SK-N-SH (cell line): ENCODE data around the gene CNTNAP2. TPM values are rescaled to one million over a fixed set of nuclear protein-coding genes. Genes with fewer than 3 reads are reported as not detected.

ENCODE experiments used
- CTCF ChIA-PET: fragments of 300-600, 350-600 bp; formaldehyde crosslinking; extraction: SDS; loops from one replicate; lab custom pipeline; 2021; lab: Yijun Ruan, JAX
- POLR2A ChIA-PET: fragments of 350-600 bp; sonication (Branson Sonifier 250); formaldehyde crosslinking; extraction: SDS; loops from one replicate; lab custom pipeline; 2020; ENCODE audit warnings: antibody characterized with exemption, inconsistent platforms; lab: Yijun Ruan, JAX
- DNase-seq: peaks from one replicate; pipeline ENCODE4 v3.0.0; 2012
- H2AFZ ChIP-seq: fragments of 200-600 bp; sonication (generic); 2 replicates; pipeline ENCODE4 v1.8.1; 2016; ENCODE audit warnings: antibody characterized with exemption, mild to moderate bottlenecking, low read depth
- H3F3A ChIP-seq: fragments of 200-600 bp; sonication (generic); replicated peaks from 2 replicates; pipeline ENCODE3; 2016; ENCODE audit warnings: antibody characterized with exemption, mild to moderate bottlenecking; ENCODE audit not compliant: insufficient read depth
- H3K27ac ChIP-seq, 2 experiments: fragments of 200-500 bp in 1 of 2; fragments of 200-600 bp in 1 of 2; sonication (Bioruptor generic) in 1 of 2; sonication (generic), shearing (Covaris generic) in 1 of 2; 2 replicates each; pipeline versions ENCODE4 v1.5.1 to v1.6.1; 2014 to 2016; ENCODE audit warnings: low read depth in 2 of 2, inconsistent platforms in 1 of 2, low read length in 1 of 2, mild to moderate bottlenecking in 1 of 2, mixed read lengths in 1 of 2
- H3K27me3 ChIP-seq: fragments of 200-600 bp; sonication (generic), shearing (Covaris generic); 2 replicates; pipeline ENCODE4 v1.6.1; 2016; ENCODE audit warnings: mixed run types; ENCODE audit not compliant: insufficient read depth
- H3K36me3 ChIP-seq, 2 experiments: fragments of 200-500 bp in 1 of 2; fragments of 200-600 bp in 1 of 2; sonication (Bioruptor generic) in 1 of 2; sonication (generic) in 1 of 2; replicated peaks in 1 of 2; 2 replicates each; pipeline versions ENCODE3 to v1.5.1; 2014 to 2016; ENCODE audit warnings: low read length in 1 of 2, mild to moderate bottlenecking in 1 of 2; ENCODE audit not compliant: insufficient read depth in 2 of 2, control insufficient read depth in 1 of 2
- H3K4me1 ChIP-seq, 2 experiments: fragments of 200-500 bp in 1 of 2; fragments of 200-600 bp in 1 of 2; sonication (Bioruptor generic) in 1 of 2; sonication (generic), shearing (Covaris generic) in 1 of 2; 2 replicates each; pipeline versions ENCODE4 v1.5.1 to v1.6.1; 2014 to 2016; ENCODE audit warnings: low read depth in 1 of 2, low read length in 1 of 2, mixed run types in 1 of 2; ENCODE audit not compliant: insufficient read depth in 2 of 2, control insufficient read depth in 1 of 2
- H3K4me2 ChIP-seq: fragments of 200-600 bp; sonication (generic), shearing (Covaris generic); 2 replicates; pipeline ENCODE4 v1.6.1; 2017; ENCODE audit warnings: mixed run types
- H3K4me3 ChIP-seq, 2 experiments: fragments of 200-500 bp in 1 of 2; fragments of 200-600 bp in 1 of 2; sonication (Bioruptor generic) in 1 of 2; sonication (generic), shearing (Covaris generic) in 1 of 2; 2 replicates each; pipeline versions ENCODE4 v1.5.1 to v1.8.1; 2014 to 2016; ENCODE audit warnings: low read depth in 2 of 2, inconsistent platforms in 1 of 2, low read length in 1 of 2, mild to moderate bottlenecking in 1 of 2, mixed read lengths in 1 of 2, moderate library complexity in 1 of 2
- H3K79me2 ChIP-seq: fragments of 200-600 bp; sonication (generic); 2 replicates; pipeline ENCODE4 v1.8.1; 2017; ENCODE audit warnings: mild to moderate bottlenecking; ENCODE audit not compliant: insufficient read depth
- H3K9ac ChIP-seq: fragments of 200-600 bp; sonication (generic); 2 replicates; pipeline ENCODE4 v1.6.1; 2017; ENCODE audit warnings: mixed run types
- H3K9me2 ChIP-seq: fragments of 200-600 bp; sonication (generic); 2 replicates; pipeline ENCODE4 v1.6.1; 2017; ENCODE audit warnings: mixed run types
- H3K9me3 ChIP-seq: fragments of 200-600 bp; sonication (generic); 2 replicates; pipeline ENCODE4 v1.6.1; 2017; ENCODE audit warnings: mixed run types, mild to moderate bottlenecking, moderate library complexity
- H4K20me1 ChIP-seq: fragments of 200-600 bp; sonication (generic); 2 replicates; pipeline ENCODE4 v1.6.1; 2017; ENCODE audit warnings: mild to moderate bottlenecking, mixed run types; ENCODE audit not compliant: insufficient read depth
- EP300 ChIP-seq, 2 experiments: IDR thresholded peaks; 2 replicates each; pipeline versions ENCODE4 v1.4.0 to v1.6.1; 2012; ENCODE audit warnings: borderline replicate concordance in 1 of 2, low read depth in 1 of 2, low read length in 1 of 2
- FOSL2 ChIP-seq: IDR thresholded peaks from 2 replicates; pipeline ENCODE4 v1.4.0; 2012; ENCODE audit warnings: low read depth, mild to moderate bottlenecking, moderate library complexity, borderline replicate concordance
- JUND ChIP-seq: IDR thresholded peaks from 2 replicates; pipeline ENCODE4 v1.4.0; 2012
- NFIC ChIP-seq: IDR thresholded peaks from 2 replicates; pipeline ENCODE4 v1.4.0; 2012; ENCODE audit warnings: borderline replicate concordance
- RCOR1 ChIP-seq: fragments of 150-350 bp; IDR thresholded peaks from 2 replicates; pipeline ENCODE4 v1.6.1; 2017; ENCODE audit warnings: antibody characterized with exemption, low read length
- RXRA ChIP-seq: IDR thresholded peaks from 2 replicates; pipeline ENCODE4 v1.4.0; 2012; ENCODE audit warnings: low read depth, mild to moderate bottlenecking, borderline replicate concordance
- SIN3A ChIP-seq: IDR thresholded peaks from 2 replicates; pipeline ENCODE4 v1.6.1; 2012; ENCODE audit warnings: low read depth, mild to moderate bottlenecking, low read length, moderate library complexity, borderline replicate concordance
- TAF1 ChIP-seq: IDR thresholded peaks from 2 replicates; pipeline ENCODE4 v1.6.1; 2012; ENCODE audit warnings: low read depth, mild to moderate bottlenecking, low read length, moderate library complexity, borderline replicate concordance
- TCF12 ChIP-seq: IDR thresholded peaks from 2 replicates; pipeline ENCODE4 v1.4.0; 2012
- TEAD4 ChIP-seq: IDR thresholded peaks from 2 replicates; pipeline ENCODE4 v1.4.0; 2012; ENCODE audit warnings: mild to moderate bottlenecking, borderline replicate concordance; ENCODE audit not compliant: insufficient read depth
- YY1 ChIP-seq: IDR thresholded peaks from 2 replicates; pipeline ENCODE4 v1.4.0; 2012; ENCODE audit warnings: low read depth, mild to moderate bottlenecking
- ZBTB33 ChIP-seq: IDR thresholded peaks from 2 replicates; pipeline ENCODE4 v1.4.0; 2012; ENCODE audit warnings: low read depth, borderline replicate concordance
- WGBS: methylation state at CpG from one replicate; pipeline ENCODE4 v1.1.6; 2017; ENCODE audit warnings: low lambda C conversion rate; 5-methylcytosine and 5-hydroxymethylcytosine counted together
- polyA plus RNA-seq, 3 experiments: library from polyadenylated mRNA; depleted of rRNA; stranded (reverse); fragments of >200 nt; gene quantifications; 2 replicates each; pipeline ENCODE4 v1.2.3, GENCODE V29; 2012

The CNTNAP2 gene
- polyA plus RNA-seq, 1 of the 3 experiments (the other 2 are of a cell fraction) = 3.4 TPM

GRCh38 chr7:147570390-147570789 lies 1453.8 kb downstream of the CNTNAP2 start:
- Histone ChIP-seq H4K20me1 (no peaks in the 10 kb centered on the region), H3K4me3 (no peak overlapping the region), H2AFZ (no peak overlapping the region), H3K27me3 (no peaks in the 10 kb centered on the region), H3F3A (peaks cover 10% of the 10 kb centered on the region), H3K9me2 (no peaks in the 10 kb centered on the region), H3K36me3 (no peaks in the 10 kb centered on the region), H3K4me1 (peaks cover 0 to 13% of the 10 kb centered on the region in 2 experiments; a peak in 1 of 4 replicates), H3K9me3 (no peaks in the 10 kb centered on the region), H3K27ac (no peak overlapping the region), H3K4me2 (no peak overlapping the region), H3K9ac (no peak overlapping the region), H3K79me2 (no peaks in the 10 kb centered on the region)
- no peak for DNase-seq
- POLR2A ChIA-PET = no interaction called here
- WGBS = 24% methylated on average over 1 of the region's 1 CpG
- CTCF ChIA-PET = interaction anchor here (0.8 kb wide), 1 partner anchor 9 kb away, joined by 3 read pairs; no protein-coding TSS in a partner anchor
- no peak for TF ChIP-seq ZBTB33
- 0 out of 2 replicates have a peak, but pooled peaks have one; percentile 19 for TF ChIP-seq FOSL2
- peak; percentile 28; the same call in 1 of the 2 replicates for TF ChIP-seq TCF12
- TF ChIP-seq TEAD4 = peak; percentile 19; the same call in 1 of the 2 replicates
- peak; percentile 18; the same call in 1 of the 2 replicates for TF ChIP-seq JUND
- peak in 1 of 2 experiments; percentile 41; a peak in 1 of 4 replicates for TF ChIP-seq EP300 (IDR thresholded peaks at IDR 0.05; ENCODE audit: borderline replicate concordance in 1 of 2, low read depth in 1 of 2, low read length in 1 of 2)

- Histone ChIP-seq H3K9ac (no peak overlapping the region), H3K9me2 (no peaks in the 10 kb centered on the region), H3K36me3 (no peaks in the 10 kb centered on the region), H3K27me3 (no peaks in the 10 kb centered on the region), H3K79me2 (no peaks in the 10 kb centered on the region), H3K4me3 (no peak overlapping the region), H3K9me3 (no peaks in the 10 kb centered on the region), H3F3A (peaks cover 10% of the 10 kb centered on the region), H3K4me1 (peaks cover 0 to 13% of the 10 kb centered on the region in 2 experiments; a peak in 1 of 4 replicates), H4K20me1 (no peaks in the 10 kb centered on the region), H2AFZ (no peak overlapping the region; the same call in 1 of the 2 replicates)
- no peak for DNase-seq
- ChIA-PET CTCF (interaction anchor here (0.8 to 1.1 kb wide), 2 partner anchors 14 to 72 kb away, joined by 3 read pairs; no protein-coding TSS in a partner anchor), POLR2A (interaction anchor here (0.7 kb wide), 2 partner anchors 128 to 1226 kb away, joined by 3 read pairs; no protein-coding TSS in a partner anchor)
- TF ChIP-seq RXRA (no peak), NFIC (no peak), RCOR1 (no peak), YY1 (no peak), SIN3A (no peak), TAF1 (no peak), FOSL2 (no peak)
- TF ChIP-seq, all 33 proteins: peak for 0
- Histone ChIP-seq H3K27ac (no peak overlapping the region), H3K4me2 (no peak overlapping the region)
- 90% methylated on average over 8 of the region's 8 CpGs for WGBS
These were observed 1455.0 kb downstream of the CNTNAP2 start for GRCh38 chr7:147571436-147572185.
